CD4-positive, alpha-beta T cell treated with Interleukin-15 for 1 hour (primary cell): ENCODE data around the gene SMARCD2.

Source experiments
- DNase-seq: peaks from one replicate; pipeline ENCODE4 v3.0.0-alpha.2; 2020

The SMARCD2 gene

GRCh38 chr17:63831505-63831904 is 11.0 kb downstream of the SMARCD2 start:
- DNase-seq: no peak

- DNase-seq: no peak
Observed at GRCh38 chr17:63830904-63831491, 11.5 kb downstream of the SMARCD2 start.

GRCh38 chr17:63830278-63830677 is 12.2 kb downstream of the SMARCD2 start:
- no peak for DNase-seq

GRCh38 chr17:63828936-63829335 is 13.5 kb downstream of the SMARCD2 start:
- DNase-seq: no peak

- no peak for DNase-seq
Observed at GRCh38 chr17:63827801-63828221, 14.7 kb downstream of the SMARCD2 start.

- DNase-seq: peak; percentile 96
Observed at GRCh38 chr17:63827002-63827800, 15.3 kb downstream of the SMARCD2 start, which contains the start of the genes FTSJ3 and PSMC5. Gene FTSJ3 (minus strand): TSS chr17:63827663. CDS start chr17:63826902, 761 bp downstream. Gene PSMC5 (plus strand): TSS chr17:63827431. CDS start chr17:63827491, 60 bp downstream.

GRCh38 chr17:63826468-63827001 is 15.9 kb downstream of the SMARCD2 start:
- DNase-seq: no peak

- DNase-seq: no peak
Observed at GRCh38 chr17:63824362-63824761, 18.1 kb downstream of the SMARCD2 start.

GRCh38 chr17:63823659-63824331 is 18.7 kb downstream of the SMARCD2 start:
- DNase-seq: no peak

GRCh38 chr17:63822537-63822936 is 19.9 kb downstream of the SMARCD2 start:
- DNase-seq: no peak

GRCh38 chr17:63821804-63822203 is 20.7 kb downstream of the SMARCD2 start:
- no peak for DNase-seq

GRCh38 chr17:63820963-63821561 is 21.4 kb downstream of the SMARCD2 start:
- no peak for DNase-seq

- DNase-seq: no peak
Observed at GRCh38 chr17:63819585-63820537, 22.6 kb downstream of the SMARCD2 start.

- DNase-seq: no peak
Observed at GRCh38 chr17:63819131-63819530, 23.4 kb downstream of the SMARCD2 start.

GRCh38 chr17:63817736-63818385 is 24.6 kb downstream of the SMARCD2 start:
- DNase-seq: no peak

- DNase-seq: no peak
Observed at GRCh38 chr17:63816669-63817068, 25.8 kb downstream of the SMARCD2 start.

GRCh38 chr17:63816123-63816522 is 26.4 kb downstream of the SMARCD2 start:
- DNase-seq: no peak

- no peak for DNase-seq
Observed at GRCh38 chr17:63809970-63810369, 32.5 kb downstream of the SMARCD2 start.

- no peak for DNase-seq
Observed at GRCh38 chr17:63805591-63805990, 36.9 kb downstream of the SMARCD2 start.

- no peak for DNase-seq
Observed at GRCh38 chr17:63804328-63804727, 38.2 kb downstream of the SMARCD2 start.

- DNase-seq: no peak
Observed at GRCh38 chr17:63800783-63801182, 41.7 kb downstream of the SMARCD2 start.
